HG02571 (cell line): ENCODE measurements around the gene PCDHB1.
"Not testable (repeated sequence)": the region's sequence is repeated elsewhere in the genome, so short reads cannot be mapped to it uniquely, and the experiment has no call there.

ENCODE experiments used
- ATAC-seq: cut with Tn5 transposase; IDR thresholded peaks from one replicate; pipeline ENCODE4 v1.9.1; 2021; ENCODE audit warnings: mild to moderate bottlenecking, moderate library complexity; ENCODE audit not compliant: unreplicated experiment

PCDHB1 gene

GRCh38 chr5:141051521-141051866, 320 bp downstream of the PCDHB1 start:
- ATAC-seq: no peak

- no peak for ATAC-seq
Observed at GRCh38 chr5:141077826-141078225, 26.7 kb downstream of the PCDHB1 start.

- ATAC-seq: no peak
Observed at GRCh38 chr5:141082228-141082627, 31.1 kb downstream of the PCDHB1 start.

GRCh38 chr5:141084487-141084989, 33.4 kb downstream of the PCDHB1 start:
- ATAC-seq: no peak

- no peak for ATAC-seq
Observed at GRCh38 chr5:141094481-141095262, 43.5 kb downstream of the PCDHB1 start, which contains the start of gene PCDHB2. PCDHB2 (plus strand) TSS chr5:141094615; CDS start chr5:141094791, 176 bp downstream.

- ATAC-seq: no peak
Observed at GRCh38 chr5:141095263-141095641, 44.1 kb downstream of the PCDHB1 start.

GRCh38 chr5:141096181-141096580, 45.0 kb downstream of the PCDHB1 start:
- not testable (repeated sequence) for ATAC-seq

GRCh38 chr5:141096586-141096985, 45.4 kb downstream of the PCDHB1 start:
- ATAC-seq: not testable (repeated sequence)

GRCh38 chr5:141100243-141100805, 49.1 kb downstream of the PCDHB1 start, which contains the start of gene PCDHB3:
PCDHB3 (plus strand) TSS chr5:141100473; CDS start chr5:141100650, 177 bp downstream.
- ATAC-seq: no peak

- no peak for ATAC-seq
Observed at GRCh38 chr5:141101059-141101458, 49.9 kb downstream of the PCDHB1 start.

- ATAC-seq: not testable (repeated sequence)
Observed at GRCh38 chr5:141102070-141102469, 50.9 kb downstream of the PCDHB1 start.

- not testable (repeated sequence) for ATAC-seq
Observed at GRCh38 chr5:141102471-141102870, 51.3 kb downstream of the PCDHB1 start.

- no peak for ATAC-seq
Observed at GRCh38 chr5:141105350-141105749, 54.2 kb downstream of the PCDHB1 start.
